OCI-LY3 (cell line): ENCODE results near the gene DOK7.
A peak's percentile ranks its signal among the peaks of the same experiment; 100 is the strongest.

Experiments
- H2AFZ ChIP-seq: fragments of 200-600, 300-600 bp; shearing (Covaris generic); 2 replicates; pipeline ENCODE4 v1.6.0; 2014; ENCODE audit warnings: antibody characterized with exemption, low read depth, low read length
- H3K27ac ChIP-seq: fragments of 200-600, 300-600 bp; sonication (generic); 2 replicates; pipeline ENCODE4 v1.5.1; 2014; ENCODE audit warnings: mild to moderate bottlenecking, low read length, moderate library complexity, mixed read lengths
- H3K27me3 ChIP-seq: fragments of 200-600, 300-600 bp; sonication (generic); 2 replicates; pipeline ENCODE4 v1.6.1; 2014; ENCODE audit warnings: low read depth, low read length, mixed read lengths
- H3K36me3 ChIP-seq: fragments of 200-600, 300-600 bp; sonication (generic); replicated peaks from 2 replicates; pipeline ENCODE3; 2014; ENCODE audit warnings: low read depth, low read length, mixed read lengths
- H3K4me1 ChIP-seq: fragments of 300-600, 200-600 bp; sonication (generic); 2 replicates; pipeline ENCODE4 v1.6.1; 2014; ENCODE audit warnings: low read length, mixed read lengths
- H3K4me2 ChIP-seq: fragments of 200-600, 300-600 bp; sonication (generic); 2 replicates; pipeline ENCODE4 v1.6.1; 2014; ENCODE audit warnings: low read length, mixed read lengths
- H3K4me3 ChIP-seq: fragments of 300-600, 200-600 bp; sonication (generic); 2 replicates; pipeline ENCODE4 v1.5.1; 2014; ENCODE audit warnings: antibody characterized with exemption, mild to moderate bottlenecking, low read length, moderate library complexity
- H3K79me2 ChIP-seq: fragments of 300-600, 200-600 bp; shearing (Covaris generic); 2 replicates; pipeline ENCODE4 v1.6.1; 2014; ENCODE audit warnings: mild to moderate bottlenecking, low read length, mixed read lengths
- H3K9ac ChIP-seq: fragments of 300-600, 200-600 bp; shearing (Covaris generic); 2 replicates; pipeline ENCODE4 v1.6.0; 2014; ENCODE audit warnings: mild to moderate bottlenecking, low read length, moderate library complexity
- H3K9me3 ChIP-seq: fragments of 200-600, 300-600 bp; shearing (Covaris generic); 2 replicates; pipeline ENCODE4 v1.6.1; 2014; ENCODE audit warnings: low read length, mixed read lengths; ENCODE audit not compliant: insufficient read depth
- H4K20me1 ChIP-seq: fragments of 200-600, 300-600 bp; sonication (generic); 2 replicates; pipeline ENCODE4 v1.6.1; 2016; ENCODE audit warnings: low read length, mixed read lengths; ENCODE audit not compliant: insufficient read depth
- CTCF ChIP-seq: fragments of 200-600, 300-600 bp; sonication (generic); IDR thresholded peaks from 2 replicates; pipeline ENCODE4 v1.5.1; 2014; ENCODE audit warnings: antibody characterized with exemption, low read length, low read depth
- EZH2phosphoT487 ChIP-seq: fragments of 200-600 bp; shearing (Covaris generic); IDR thresholded peaks from 2 replicates; pipeline ENCODE4 v1.6.1; 2018; ENCODE audit warnings: antibody characterized with exemption, mixed run types, low read depth

The DOK7 gene

GRCh38 chr4:3418029-3418762, 44.9 kb upstream of the DOK7 start:
- H2AFZ ChIP-seq, result no peak overlapping the region
- peak; percentile 13; the same call in 1 of the 2 replicates for TF ChIP-seq CTCF
- no peak for TF ChIP-seq EZH2phosphoT487
- no peaks in the 10 kb centered on the region for H3K9me3 ChIP-seq
- no peak overlapping the region for H3K27ac ChIP-seq
- H3K4me3 ChIP-seq, result no peak overlapping the region
- peaks cover 19% of the 10 kb centered on the region for H3K4me1 ChIP-seq
- H3K79me2 ChIP-seq, result peaks cover 12% of the 10 kb centered on the region
- H3K9ac ChIP-seq, result no peak overlapping the region
- no peaks in the 10 kb centered on the region for H4K20me1 ChIP-seq
- H3K27me3 ChIP-seq, result no peaks in the 10 kb centered on the region
- no peak overlapping the region for H3K4me2 ChIP-seq
- peaks cover 44% of the 10 kb centered on the region for H3K36me3 ChIP-seq

- TF ChIP-seq CTCF, result no peak
- TF ChIP-seq EZH2phosphoT487, result no peak
- no peaks in the 10 kb centered on the region for H4K20me1 ChIP-seq
- no peaks in the 10 kb centered on the region for H3K9me3 ChIP-seq
- no peak overlapping the region for H3K9ac ChIP-seq
- H3K4me3 ChIP-seq, result no peak overlapping the region
- H3K36me3 ChIP-seq, result peaks cover 39% of the 10 kb centered on the region
- no peak overlapping the region for H3K4me2 ChIP-seq
- no peak overlapping the region for H3K27ac ChIP-seq
- no peak overlapping the region for H2AFZ ChIP-seq
- H3K4me1 ChIP-seq, result peaks cover under 1% of the 10 kb centered on the region; the same call in 1 of the 2 replicates
- no peaks in the 10 kb centered on the region for H3K79me2 ChIP-seq
- H3K27me3 ChIP-seq, result no peaks in the 10 kb centered on the region
These were observed 43.1 kb upstream of the DOK7 start for GRCh38 chr4:3419836-3420605.

GRCh38 chr4:3420606-3420955, 42.5 kb upstream of the DOK7 start:
- Histone ChIP-seq H3K36me3 (peaks cover 35% of the 10 kb centered on the region), H3K27me3 (no peaks in the 10 kb centered on the region), H3K4me2 (no peak overlapping the region), H3K4me3 (no peak overlapping the region), H3K27ac (no peak overlapping the region), H4K20me1 (no peaks in the 10 kb centered on the region), H2AFZ (no peak overlapping the region), H3K9me3 (no peaks in the 10 kb centered on the region), H3K4me1 (no peaks in the 10 kb centered on the region), H3K9ac (no peak overlapping the region), H3K79me2 (no peaks in the 10 kb centered on the region)
- TF ChIP-seq EZH2phosphoT487 (no peak), CTCF (no peak)

GRCh38 chr4:3420956-3421355, 42.1 kb upstream of the DOK7 start:
- no peak overlapping the region for H3K4me3 ChIP-seq

More at GRCh38 chr4:3420956-3421355, 42.1 kb upstream of the DOK7 start:
- H3K4me2 ChIP-seq, result no peak overlapping the region
- H3K36me3 ChIP-seq, result peaks cover 33% of the 10 kb centered on the region
- no peaks in the 10 kb centered on the region for H3K4me1 ChIP-seq
- H3K27ac ChIP-seq, result no peak overlapping the region
- H2AFZ ChIP-seq, result no peak overlapping the region
- no peak overlapping the region for H3K9ac ChIP-seq
- no peaks in the 10 kb centered on the region for H3K79me2 ChIP-seq
- no peaks in the 10 kb centered on the region for H4K20me1 ChIP-seq
- TF ChIP-seq EZH2phosphoT487, result no peak
- no peaks in the 10 kb centered on the region for H3K27me3 ChIP-seq
- H3K9me3 ChIP-seq, result no peaks in the 10 kb centered on the region
